ENCODE results near the gene RNF166. TPM values are rescaled to one million over a fixed set of nuclear protein-coding genes. Genes with fewer than 3 reads are reported as not detected.
A peak's percentile ranks its signal among the peaks of the same experiment; 100 is the strongest.

Gene RNF166
- total RNA-seq, 1 experiment from 2014 or later = 26.5 TPM

- Histone ChIP-seq H3K4me1 (ENCODE audit: insufficient read depth, low read length) (peaks cover 3% of the 10 kb centered on the region; the same call in 1 of the 2 replicates), H3K27ac (ENCODE audit: insufficient read length, low read depth, low read length) (no peak overlapping the region), H2BK20ac (ENCODE audit: low read depth, low read length, poor library complexity, severe bottlenecking) (no peak overlapping the region), H2BK120ac (ENCODE audit: low read depth, low read length, poor library complexity, severe bottlenecking) (no peak overlapping the region), H3T11ph (ENCODE audit: low read length) (no peak overlapping the region), H2BK5ac (ENCODE audit: insufficient read length, low read length) (no peak overlapping the region), H3K23ac (ENCODE audit: insufficient read length, low read depth, low read length) (no peak overlapping the region), H3K4ac (ENCODE audit: low read depth, low read length) (no peak overlapping the region), H2AFZ (ENCODE audit: low read length) (no peak overlapping the region), H3K14ac (ENCODE audit: insufficient read depth, low read length) (no peak overlapping the region), H4K5ac (ENCODE audit: insufficient read length, low read depth, low read length) (no peak overlapping the region), H3K27me3 (ENCODE audit: insufficient read depth, low read length) (no peaks in the 10 kb centered on the region), H3K4me2 (ENCODE audit: insufficient read depth, insufficient read length, low read length) (peak overlapping the region; percentile 77), H3K56ac (ENCODE audit: insufficient read length, low read depth, low read length) (no peak overlapping the region), H2AK5ac (ENCODE audit: insufficient read length, low read length) (no peak overlapping the region), H3K79me2 (ENCODE audit: insufficient read depth, low read length) (peaks cover 22% of the 10 kb centered on the region; the same call in 1 of the 2 replicates), H2BK15ac (ENCODE audit: low read depth, low read length) (no peak overlapping the region), H3K9ac (ENCODE audit: extremely low read depth, insufficient read length, low read length) (peak overlapping the region; percentile 3), H4K91ac (ENCODE audit: insufficient read length, low read depth, low read length) (no peak overlapping the region), H3K79me1 (ENCODE audit: insufficient read depth, low read depth, low read length, poor library complexity, severe bottlenecking) (peaks cover 3% of the 10 kb centered on the region), H2BK12ac (ENCODE audit: insufficient read length, low read depth, low read length) (no peak overlapping the region), H4K20me1 (ENCODE audit: control insufficient read depth, insufficient read depth, insufficient read length) (no peaks in the 10 kb centered on the region), H4K8ac (replicated peaks; ENCODE audit: insufficient read length, low read depth, low read length) (no peak overlapping the region), H3K23me2 (ENCODE audit: insufficient read length, low read depth, low read length, poor library complexity, severe bottlenecking) (peaks cover 11% of the 10 kb centered on the region), H3K9me3 (ENCODE audit: control insufficient read depth, low read depth, low read length) (no peaks in the 10 kb centered on the region), H3K18ac (ENCODE audit: insufficient read length, low read depth, low read length) (no peak overlapping the region)
- Mint-ChIP-seq H3K27ac (peak overlapping the region; percentile 49 to 82 (median 77); a peak in 4 of 7 replicates), H3K4me3 (peak overlapping the region; percentile 91 to 97), H3K4me1 (peaks cover 12 to 24% of the 10 kb centered on the region in 2 experiments), H3K36me3 (ENCODE audit: insufficient read depth in 1 of 3, low read depth in 3 of 3) (peaks cover 7 to 15% (median 13%) of the 10 kb centered on the region in 3 experiments; a peak in 6 of 7 replicates), H3K27me3 (ENCODE audit: low read depth) (no peaks in the 10 kb centered on the region; the same call in 1 of the 2 replicates), H3K9me3 (no peaks in the 10 kb centered on the region)
- no peak for TF ChIP-seq CTCF (conservative IDR thresholded peaks at IDR 0.05)
- no CpG with 5 or more reads among the region's 49 CpGs for WGBS (ENCODE audit: extremely low coverage, insufficient read length, low lambda C conversion rate)
- DNase-seq = peak; percentile 32
Measured at GRCh38 chr16:88662222-88662842, 43.9 kb downstream of the RNF166 start.

Measured in H9 (cell line).